ENCODE data around the gene CYREN.
"Not testable (repeated sequence)": the region's sequence is repeated elsewhere in the genome, so short reads cannot be mapped to it uniquely, and the experiment has no call there.

The CYREN gene

GRCh38 chr7:135147899-135148721, 22.4 kb downstream of the CYREN start, which contains the start of gene TMEM140:
TSS of gene TMEM140 (plus strand) at chr7:135148072. CDS start at chr7:135164442, 16,370 bp downstream.
- no peak for DNase-seq
- TF ChIP-seq CTCF (IDR thresholded peaks at IDR 0.05): no peak
- peaks cover 7% of the 10 kb centered on the region for H3K9me3 Mint-ChIP-seq
- H3K4me3 Mint-ChIP-seq: no peak within 1 kb of the TSS
- H3K4me1 Mint-ChIP-seq: peaks cover 31% of the 10 kb centered on the region
- H3K27me3 Mint-ChIP-seq (ENCODE audit: low read depth, poor library complexity): no peaks in the 10 kb centered on the region
- peak within 1 kb of the TSS; percentile 49 for H3K27ac Mint-ChIP-seq
- H3K36me3 Mint-ChIP-seq (ENCODE audit: low read depth): peaks cover 10% of the 10 kb centered on the region

GRCh38 chr7:135147341-135147898, 23.1 kb downstream of the CYREN start:
- peaks cover 32% of the 10 kb centered on the region for H3K4me1 Mint-ChIP-seq
- DNase-seq: no peak
- peaks cover 5% of the 10 kb centered on the region for H3K36me3 Mint-ChIP-seq (ENCODE audit: low read depth)
- H3K27ac Mint-ChIP-seq: peak overlapping the region; percentile 27
- TF ChIP-seq CTCF (IDR thresholded peaks at IDR 0.05): no peak
- H3K4me3 Mint-ChIP-seq: no peak overlapping the region
- H3K9me3 Mint-ChIP-seq: no peaks in the 10 kb centered on the region
- no peaks in the 10 kb centered on the region for H3K27me3 Mint-ChIP-seq (ENCODE audit: low read depth, poor library complexity)

- no peak overlapping the region for H3K27ac Mint-ChIP-seq
These were observed 26.4 kb downstream of the CYREN start for GRCh38 chr7:135143885-135144668.

GRCh38 chr7:135129579-135129978, 40.9 kb downstream of the CYREN start:
- H3K27me3 Mint-ChIP-seq (ENCODE audit: low read depth, poor library complexity): no peaks in the 10 kb centered on the region
- no peak for DNase-seq
- TF ChIP-seq CTCF (IDR thresholded peaks at IDR 0.05): no peak
- H3K27ac Mint-ChIP-seq: no peak overlapping the region
- H3K36me3 Mint-ChIP-seq (ENCODE audit: low read depth): peaks cover 16% of the 10 kb centered on the region
- H3K9me3 Mint-ChIP-seq: peaks cover 24% of the 10 kb centered on the region
- peaks cover 4% of the 10 kb centered on the region for H3K4me1 Mint-ChIP-seq
- no peak overlapping the region for H3K4me3 Mint-ChIP-seq

More at GRCh38 chr7:135143885-135144668, 26.4 kb downstream of the CYREN start:
- peaks cover 28% of the 10 kb centered on the region for H3K4me1 Mint-ChIP-seq
- H3K9me3 Mint-ChIP-seq: peaks cover 22% of the 10 kb centered on the region
- no peak for TF ChIP-seq CTCF (IDR thresholded peaks at IDR 0.05)
- no peak overlapping the region for H3K4me3 Mint-ChIP-seq
- no peak for DNase-seq
- H3K27me3 Mint-ChIP-seq (ENCODE audit: low read depth, poor library complexity): peaks cover 4% of the 10 kb centered on the region
- peaks cover 3% of the 10 kb centered on the region for H3K36me3 Mint-ChIP-seq (ENCODE audit: low read depth)

- no peak overlapping the region for H3K4me3 Mint-ChIP-seq
- H3K4me1 Mint-ChIP-seq: no peaks in the 10 kb centered on the region
- no peak for DNase-seq
- peaks cover 24% of the 10 kb centered on the region for H3K9me3 Mint-ChIP-seq
- TF ChIP-seq CTCF (IDR thresholded peaks at IDR 0.05): no peak
- H3K36me3 Mint-ChIP-seq (ENCODE audit: low read depth): peaks cover 16% of the 10 kb centered on the region
- no peaks in the 10 kb centered on the region for H3K27me3 Mint-ChIP-seq (ENCODE audit: low read depth, poor library complexity)
- H3K27ac Mint-ChIP-seq: no peak overlapping the region
These were observed 41.6 kb downstream of the CYREN start for GRCh38 chr7:135128931-135129330.

- not testable (repeated sequence) for H3K4me3 Mint-ChIP-seq, H3K4me1 Mint-ChIP-seq
These were observed 45.9 kb downstream of the CYREN start for GRCh38 chr7:135124631-135125030.

More at GRCh38 chr7:135124631-135125030, 45.9 kb downstream of the CYREN start:
- H3K9me3 Mint-ChIP-seq: peaks cover 18% of the 10 kb centered on the region
- H3K36me3 Mint-ChIP-seq (ENCODE audit: low read depth): peaks cover 11% of the 10 kb centered on the region
- not testable (repeated sequence) for H3K27ac Mint-ChIP-seq; H3K27me3 Mint-ChIP-seq (ENCODE audit: low read depth, poor library complexity); DNase-seq

All from nephron progenitor cell (in vitro differentiated cells).